NOMO-1 (cell line): ENCODE data around the gene BIVM.

Source experiments
- DNase-seq, 2 experiments: peaks; one replicate each; lab custom pipeline; 2025; ENCODE audit not compliant: unreplicated experiment in 2 of 2; lab: John Stamatoyannopoulos, UW

BIVM gene

DNA sequence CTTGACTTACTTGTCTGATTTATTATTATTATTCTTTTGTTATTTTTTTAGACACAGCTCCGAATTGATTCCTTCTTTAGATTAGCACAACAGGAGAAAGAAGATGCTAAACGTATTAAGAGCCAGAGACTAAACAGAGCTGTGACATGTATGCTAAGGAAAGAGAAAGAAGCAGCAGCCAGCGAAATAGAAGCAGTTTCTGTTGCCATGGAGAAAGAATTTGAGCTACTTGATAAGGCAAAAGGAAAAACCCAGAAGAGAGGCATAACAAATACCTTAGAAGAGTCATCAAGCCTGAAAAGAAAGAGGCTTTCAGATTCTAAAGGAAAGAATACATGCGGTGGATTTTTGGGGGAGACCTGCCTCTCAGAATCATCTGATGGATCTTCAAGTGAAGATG, 76.3 kb downstream of the BIVM start:
- no peak for DNase-seq

DNA sequence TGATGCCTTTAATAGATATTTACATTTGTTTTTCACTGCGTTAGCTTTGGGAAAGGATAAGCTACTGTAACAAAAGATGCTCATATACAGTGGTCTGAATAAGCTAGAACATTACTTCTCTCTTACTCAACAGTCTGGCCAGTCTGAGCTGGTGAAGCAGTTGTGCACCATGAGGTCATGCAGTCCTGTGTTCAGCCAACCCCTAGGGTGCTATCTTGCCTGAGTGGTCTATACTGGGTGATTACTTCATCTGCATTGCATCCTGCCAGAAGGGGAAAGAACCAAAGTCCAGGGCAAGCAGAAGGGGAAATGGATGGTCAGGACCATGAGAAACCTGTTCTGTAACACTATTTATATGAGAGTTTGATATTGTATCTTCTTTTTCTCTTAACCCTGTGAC, 78.4 kb downstream of the BIVM start:
- no peak for DNase-seq

DNA sequence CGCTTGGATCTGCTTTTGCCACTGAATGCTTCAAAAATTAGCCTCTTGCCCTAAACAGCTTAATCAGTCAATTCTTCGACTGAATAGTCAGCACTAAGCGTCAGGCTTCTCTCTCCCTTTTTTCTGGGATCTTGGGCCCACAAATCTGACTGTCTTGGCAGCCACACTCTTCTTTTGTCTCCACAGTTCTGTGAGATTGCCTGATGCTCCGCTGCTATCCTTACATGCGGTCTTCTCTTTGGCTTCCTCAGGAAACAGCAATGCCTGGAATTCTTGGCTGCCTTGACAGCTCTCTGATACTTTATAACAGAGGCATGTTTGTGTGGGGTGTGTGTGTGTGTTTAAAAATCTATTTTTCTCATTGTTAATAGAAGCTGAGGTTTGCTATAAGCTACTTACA, 79.6 kb downstream of the BIVM start:
- DNase-seq = no peak

DNA sequence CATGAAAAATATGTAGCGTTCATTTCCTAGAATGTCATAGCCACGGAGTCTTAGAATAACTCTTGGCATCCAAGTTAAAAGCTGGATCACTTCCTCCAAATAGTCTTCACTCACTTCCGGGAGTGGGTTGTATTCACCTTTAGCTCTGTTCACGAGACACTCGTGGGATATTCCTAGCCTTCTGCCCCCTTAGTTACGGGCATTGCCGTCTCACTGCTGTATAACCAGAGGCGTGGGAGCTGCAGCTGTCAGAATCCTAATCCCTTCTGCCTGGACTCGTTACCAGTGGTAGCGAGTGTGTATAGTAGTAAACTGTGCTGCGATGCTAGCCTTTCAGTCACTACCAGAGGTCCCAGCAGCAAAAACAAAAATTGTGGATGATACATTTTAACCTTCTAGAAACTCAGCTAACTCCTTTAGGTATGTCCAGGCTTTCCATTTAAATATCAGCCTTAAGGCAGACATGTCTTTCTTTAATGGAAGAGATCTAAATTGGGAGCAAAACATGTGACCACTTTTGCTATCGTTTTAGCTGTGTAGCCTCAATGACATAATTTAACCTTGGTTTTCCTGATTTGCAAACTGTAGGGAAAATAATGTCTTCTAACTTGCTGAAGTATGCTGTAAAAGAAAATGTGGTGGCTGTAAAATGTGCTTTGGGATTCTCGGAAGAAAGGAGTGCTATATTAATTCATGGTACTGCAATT, 81.0 kb downstream of the BIVM start:
- DNase-seq = no peak

DNA sequence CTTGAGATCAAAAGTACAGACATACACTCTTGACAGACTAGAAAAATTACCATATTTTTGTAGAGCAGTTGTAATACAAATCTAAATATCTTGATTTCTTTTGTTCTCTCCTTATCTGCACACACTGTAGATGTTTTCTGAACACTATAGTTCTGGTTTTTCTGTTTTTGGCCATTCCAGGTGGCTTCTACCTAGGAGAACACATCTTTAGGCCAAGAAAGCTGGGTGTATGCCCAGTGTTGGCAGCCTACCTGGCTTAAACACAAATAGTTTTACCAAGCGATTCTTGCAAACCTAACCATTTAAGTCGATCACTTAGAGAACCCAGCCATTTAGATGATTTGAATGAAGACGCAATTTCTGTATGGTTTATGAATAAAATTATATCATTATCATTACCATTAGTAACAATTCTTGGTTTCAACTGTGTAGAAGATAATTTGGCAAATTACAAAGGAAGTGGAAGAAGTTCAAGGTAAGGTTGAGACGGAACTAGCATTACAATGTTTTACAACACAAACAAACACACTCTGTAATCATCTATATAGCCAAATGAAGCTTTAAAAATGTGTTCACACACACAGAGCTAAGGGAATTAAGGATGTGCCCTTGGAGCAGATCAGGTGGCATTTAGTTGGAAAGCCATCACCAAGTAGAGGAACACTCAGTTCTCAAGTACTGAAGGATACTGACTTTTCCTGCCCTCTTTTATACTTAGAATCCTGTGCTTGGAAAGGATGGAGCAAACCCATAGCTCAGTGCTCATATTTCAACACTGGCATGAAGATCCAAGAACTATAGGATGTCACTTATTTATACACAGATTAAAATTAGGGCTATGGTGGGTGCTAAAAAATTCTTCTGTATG, 83.1 kb downstream of the BIVM start:
- no peak for DNase-seq
